ENCODE measurements around the gene TMEM132D.

TMEM132D gene

GRCh38 chr12:129927316-129927900 is 23.6 kb upstream of the TMEM132D start:
- ChIA-PET CTCF (interaction anchor here (0.6 kb wide), 1 partner anchor 1669 kb away, joined by 3 read pairs; no protein-coding TSS in a partner anchor), POLR2A (no interaction called here)
- no peak for DNase-seq (ENCODE audit: extremely low spot score)

GRCh38 chr12:129911428-129912049 is 7.7 kb upstream of the TMEM132D start:
- ChIA-PET CTCF (interaction anchor here (1.2 to 5.0 kb wide), 9 partner anchors 9 to 1652 kb away, joined by 3 to 38 read pairs (median 5); no protein-coding TSS in a partner anchor), POLR2A (no interaction called here)
- DNase-seq (ENCODE audit: extremely low spot score): peak; percentile 64
- peak; percentile 95 for TF ChIP-seq CTCF (IDR thresholded peaks at IDR 0.05; ENCODE audit: control extremely low read depth, extremely low read depth, low read depth, missing control alignments)

More at GRCh38 chr12:129927316-129927900, 23.6 kb upstream of the TMEM132D start:
- no peak for TF ChIP-seq CTCF (IDR thresholded peaks at IDR 0.05; ENCODE audit: control extremely low read depth, extremely low read depth, low read depth, missing control alignments)

GRCh38 chr12:129909051-129910020 is 5.5 kb upstream of the TMEM132D start:
- no peak for TF ChIP-seq CTCF (IDR thresholded peaks at IDR 0.05; ENCODE audit: control extremely low read depth, extremely low read depth, low read depth, missing control alignments)
- CTCF ChIA-PET: interaction anchor here (0.8 to 5.0 kb wide), 4 partner anchors 17 to 1650 kb away, joined by 3 to 38 read pairs (median 16); no protein-coding TSS in a partner anchor
- POLR2A ChIA-PET: no interaction called here
- DNase-seq (ENCODE audit: extremely low spot score): no peak

GRCh38 chr12:129903092-129903945 is 506 bp downstream of the TMEM132D start:
- POLR2A ChIA-PET: no interaction called here
- CTCF ChIA-PET: no interaction called here
- DNase-seq (ENCODE audit: extremely low spot score): no peak
- TF ChIP-seq CTCF (IDR thresholded peaks at IDR 0.05; ENCODE audit: control extremely low read depth, extremely low read depth, low read depth, missing control alignments): no peak

GRCh38 chr12:129902371-129903091 is 1.3 kb downstream of the TMEM132D start:
- no peak for DNase-seq (ENCODE audit: extremely low spot score)
- no peak for TF ChIP-seq CTCF (IDR thresholded peaks at IDR 0.05; ENCODE audit: control extremely low read depth, extremely low read depth, low read depth, missing control alignments)
- ChIA-PET POLR2A (no interaction called here), CTCF (no interaction called here)

All from GM10248 (cell line).